Activated CD4-positive, alpha-beta T cell treated with anti-CD3 and anti-CD28 coated beads, Interleukin-2, amount 50 U/mL, for 16 hours (primary cell): ENCODE data around the gene TSC2.
"Not testable (repeated sequence)": the region's sequence is repeated elsewhere in the genome, so short reads cannot be mapped to it uniquely, and the experiment has no call there.

ENCODE experiments used
- DNase-seq: peaks from one replicate; pipeline ENCODE4 v3.0.0-alpha.2; 2020

TSC2 gene

GRCh38 chr16:2087748-2088631 is 40.2 kb downstream of the TSC2 start:
- DNase-seq: no peak

- no peak for DNase-seq
Measured at GRCh38 chr16:2088759-2089358, 41.1 kb downstream of the TSC2 start.

- DNase-seq: no peak
Measured at GRCh38 chr16:2089706-2090480, 42.1 kb downstream of the TSC2 start.

- DNase-seq: no peak
Measured at GRCh38 chr16:2090481-2090776, 42.6 kb downstream of the TSC2 start.

GRCh38 chr16:2090777-2091546 is 43.2 kb downstream of the TSC2 start:
- DNase-seq: peak; percentile 35

- no peak for DNase-seq
Measured at GRCh38 chr16:2091547-2092255, 43.9 kb downstream of the TSC2 start.

- no peak for DNase-seq
Measured at GRCh38 chr16:2092256-2092620, 44.5 kb downstream of the TSC2 start.

GRCh38 chr16:2092866-2093265 is 45.1 kb downstream of the TSC2 start:
- DNase-seq: no peak

GRCh38 chr16:2093793-2094192 is 46.0 kb downstream of the TSC2 start:
- DNase-seq: no peak

GRCh38 chr16:2095315-2095853 is 47.6 kb downstream of the TSC2 start:
- no peak for DNase-seq

GRCh38 chr16:2095918-2096582 is 48.3 kb downstream of the TSC2 start:
- no peak for DNase-seq

GRCh38 chr16:2096853-2097595 is 49.2 kb downstream of the TSC2 start:
- DNase-seq: no peak

GRCh38 chr16:2097689-2098088 is 49.9 kb downstream of the TSC2 start:
- not testable (repeated sequence) for DNase-seq

- DNase-seq: not testable (repeated sequence)
Measured at GRCh38 chr16:2101581-2101980, 53.8 kb downstream of the TSC2 start.

GRCh38 chr16:2102471-2102870 is 54.7 kb downstream of the TSC2 start:
- no peak for DNase-seq

- DNase-seq: not testable (repeated sequence)
Measured at GRCh38 chr16:2104464-2104863, 56.7 kb downstream of the TSC2 start.

GRCh38 chr16:2105291-2105690 is 57.5 kb downstream of the TSC2 start:
- DNase-seq: not testable (repeated sequence)

GRCh38 chr16:2105769-2106168 is 58.0 kb downstream of the TSC2 start:
- DNase-seq: not testable (repeated sequence)

GRCh38 chr16:2106211-2106610 is 58.4 kb downstream of the TSC2 start:
- DNase-seq: not testable (repeated sequence)

- not testable (repeated sequence) for DNase-seq
Measured at GRCh38 chr16:2107121-2107790, 59.5 kb downstream of the TSC2 start.
